ENCODE results near the gene TTLL13. TPM values are rescaled to one million over a fixed set of nuclear protein-coding genes. Genes with fewer than 3 reads are reported as not detected.

The TTLL13 gene
- total and polyA plus RNA-seq, 9 of the 15 experiments (the other 6 are each of a cell fraction or from before 2014, with no cell fraction given): 0.05 to 0.24 (median 0.11) TPM; not detected in 1

- CTCF ChIA-PET (ENCODE audit: low intra/inter-chr PET ratio): no interaction called here
- H3K9ac ChIP-seq (ENCODE audit: insufficient read depth in 1 of 2, low read depth in 2 of 2, low read length in 2 of 2): peak overlapping the region in 1 of 2 experiments; percentile 80; a peak in 2 of 4 replicates
- no peak overlapping the region for H3K27ac ChIP-seq (ENCODE audit: extremely low read depth, low read depth, low read length)
- POLR2A ChIA-PET: no interaction called here
- TF ChIP-seq POU5F1 (IDR thresholded peaks at IDR 0.05; ENCODE audit: borderline replicate concordance, low read depth, low read length, partially characterized antibody) (no peak), ZNF778 (CRISPR knock-in tag; IDR thresholded peaks at IDR 0.05) (no peak), PHTF2 (CRISPR knock-in tag; IDR thresholded peaks at IDR 0.05) (no peak), ZNF282 (CRISPR knock-in tag; IDR thresholded peaks at IDR 0.05) (no peak), POLR2G (IDR thresholded peaks at IDR 0.05; ENCODE audit: low read depth, low read length) (0 out of 2 replicates have a peak, but pooled peaks have one; percentile 10), KDM4B (IDR thresholded peaks at IDR 0.05; ENCODE audit: borderline replicate concordance in 2 of 2, low read depth in 1 of 2) (no peak), ETV6 (IDR thresholded peaks at IDR 0.05; ENCODE audit: borderline replicate concordance in 1 of 2, low read depth in 2 of 2, low read length in 1 of 2) (no peak), ETV6 (CRISPR knock-in tag; IDR thresholded peaks at IDR 0.05; ENCODE audit: borderline replicate concordance) (0 out of 2 replicates have a peak, but pooled peaks have one; percentile 26), FOSL1 (tag; conservative IDR thresholded peaks at IDR 0.05) (0 out of 2 replicates have a peak, but pooled peaks have one; percentile 18), PHF21A (IDR thresholded peaks at IDR 0.05; ENCODE audit: borderline replicate concordance, low read depth) (no peak)
- TF ChIP-seq, protein P1, sequence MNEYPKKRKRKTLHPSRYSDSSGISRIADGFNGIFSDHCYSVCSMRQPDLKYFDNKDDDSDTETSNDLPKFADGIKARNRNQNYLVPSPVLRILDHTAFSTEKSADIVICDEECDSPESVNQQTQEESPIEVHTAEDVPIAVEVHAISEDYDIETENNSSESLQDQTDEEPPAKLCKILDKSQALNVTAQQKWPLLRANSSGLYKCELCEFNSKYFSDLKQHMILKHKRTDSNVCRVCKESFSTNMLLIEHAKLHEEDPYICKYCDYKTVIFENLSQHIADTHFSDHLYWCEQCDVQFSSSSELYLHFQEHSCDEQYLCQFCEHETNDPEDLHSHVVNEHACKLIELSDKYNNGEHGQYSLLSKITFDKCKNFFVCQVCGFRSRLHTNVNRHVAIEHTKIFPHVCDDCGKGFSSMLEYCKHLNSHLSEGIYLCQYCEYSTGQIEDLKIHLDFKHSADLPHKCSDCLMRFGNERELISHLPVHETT (CRISPR knock-in tag; conservative IDR thresholded peaks at IDR 0.05 in 1 of 2, IDR thresholded peaks at IDR 0.05 in 1 of 2): no peak
- H3K36me3 ChIP-seq (ENCODE audit: control insufficient read depth, insufficient read depth, low read length): peaks cover 69% of the 10 kb centered on the region; the same call in 2 of the 3 replicates
- peaks cover 66% of the 10 kb centered on the region for H3K79me2 ChIP-seq (ENCODE audit: control insufficient read depth, insufficient read depth, low read length)
- BruUV-seq (replicated peaks): no TSS peak
- H3K9me1 ChIP-seq (ENCODE audit: control insufficient read depth, insufficient read depth, low read length): no peaks in the 10 kb centered on the region
- DNase-seq (ENCODE audit: extremely low read depth in 1 of 4, low spot score in 3 of 4) (peak in 2 of 4 experiments; percentile 29 to 33), FAIRE-seq (no peak), ATAC-seq (no peak; the same call in 1 of the 3 replicates)
- no peaks in the 10 kb centered on the region; the same call in none of the 2 replicates for H4K20me1 ChIP-seq (replicated peaks; ENCODE audit: control insufficient read depth, insufficient read depth, low read length)
- WGBS (ENCODE audit: insufficient coverage, low coverage, missing lambda C conversion rate): 87% methylated on average over 12 of the region's 13 CpGs
- in situ Hi-C loops (cut with MboI) (no loop called here), intact Hi-C loops (cut with micrococcal nuclease) (no loop called here)
- no peaks in the 10 kb centered on the region for H3K27me3 ChIP-seq (ENCODE audit: control insufficient read depth in 2 of 2, insufficient read depth in 2 of 2, low read length in 2 of 2)
- no peak overlapping the region for H3K4me3 ChIP-seq
- no peak overlapping the region for H3K4me2 ChIP-seq (ENCODE audit: insufficient read depth, low read length)
- H3K4me1 ChIP-seq (replicated peaks in 1 of 2; ENCODE audit: control insufficient read depth in 2 of 2, insufficient read depth in 2 of 2, low read length in 2 of 2): peaks cover 10 to 35% of the 10 kb centered on the region in 2 experiments; a peak in 4 of 5 replicates
- no peaks in the 10 kb centered on the region for H3K9me3 ChIP-seq (replicated peaks; ENCODE audit: control insufficient read depth, insufficient read depth, low read depth, low read length)
- no peak overlapping the region for H2AFZ ChIP-seq (ENCODE audit: low read depth, low read length)
These were observed 37.8 kb upstream of the TTLL13 start for GRCh38 chr15:90211440-90212143.

Measured in K562 (cell line).